Neutrophil (primary cell): ENCODE results near the gene INA.

Experiments
- H3K27ac ChIP-seq: fragments of 200-600 bp; sonication (generic); 2 replicates; pipeline ENCODE4 v1.5.1; 2016; ENCODE audit warnings: mild to moderate bottlenecking, moderate library complexity
- H3K27me3 ChIP-seq: fragments of 200-600 bp; sonication (generic); 2 replicates; pipeline ENCODE4 v1.6.0; 2016; ENCODE audit warnings: mild to moderate bottlenecking
- H3K36me3 ChIP-seq: fragments of 200-600 bp; sonication (generic); 2 replicates; pipeline ENCODE4 v1.5.1; 2017
- H3K4me1 ChIP-seq, 2 experiments: fragments of 200-600 bp in 1 of 2; sonication (generic) in 1 of 2; 1 replicate in 1 of 2; 2 replicates in 1 of 2; pipeline versions ENCODE4 v1.5.1 to v1.6.1; 2013 to 2016; ENCODE audit warnings: low read depth in 1 of 2, low read length in 1 of 2, mild to moderate bottlenecking in 1 of 2, moderate library complexity in 1 of 2; ENCODE audit not compliant: control insufficient read depth in 1 of 2, insufficient read depth in 1 of 2
- H3K4me3 ChIP-seq, 2 experiments: fragments of 200-600 bp in 1 of 2; sonication (generic) in 1 of 2; 1 replicate in 1 of 2; 2 replicates in 1 of 2; pipeline ENCODE4 v1.5.1; 2013 to 2016; ENCODE audit warnings: low read depth in 1 of 2, low read length in 1 of 2, mild to moderate bottlenecking in 1 of 2, moderate library complexity in 1 of 2
- H3K9me3 ChIP-seq: fragments of 200-600 bp; sonication (generic); 2 replicates; pipeline ENCODE4 v1.5.1; 2016
- CTCF ChIP-seq: fragments of 200-600 bp; sonication (generic); IDR thresholded peaks from 2 replicates; pipeline ENCODE4 v1.5.1; 2016; ENCODE audit warnings: antibody characterized with exemption

Gene INA

DNA sequence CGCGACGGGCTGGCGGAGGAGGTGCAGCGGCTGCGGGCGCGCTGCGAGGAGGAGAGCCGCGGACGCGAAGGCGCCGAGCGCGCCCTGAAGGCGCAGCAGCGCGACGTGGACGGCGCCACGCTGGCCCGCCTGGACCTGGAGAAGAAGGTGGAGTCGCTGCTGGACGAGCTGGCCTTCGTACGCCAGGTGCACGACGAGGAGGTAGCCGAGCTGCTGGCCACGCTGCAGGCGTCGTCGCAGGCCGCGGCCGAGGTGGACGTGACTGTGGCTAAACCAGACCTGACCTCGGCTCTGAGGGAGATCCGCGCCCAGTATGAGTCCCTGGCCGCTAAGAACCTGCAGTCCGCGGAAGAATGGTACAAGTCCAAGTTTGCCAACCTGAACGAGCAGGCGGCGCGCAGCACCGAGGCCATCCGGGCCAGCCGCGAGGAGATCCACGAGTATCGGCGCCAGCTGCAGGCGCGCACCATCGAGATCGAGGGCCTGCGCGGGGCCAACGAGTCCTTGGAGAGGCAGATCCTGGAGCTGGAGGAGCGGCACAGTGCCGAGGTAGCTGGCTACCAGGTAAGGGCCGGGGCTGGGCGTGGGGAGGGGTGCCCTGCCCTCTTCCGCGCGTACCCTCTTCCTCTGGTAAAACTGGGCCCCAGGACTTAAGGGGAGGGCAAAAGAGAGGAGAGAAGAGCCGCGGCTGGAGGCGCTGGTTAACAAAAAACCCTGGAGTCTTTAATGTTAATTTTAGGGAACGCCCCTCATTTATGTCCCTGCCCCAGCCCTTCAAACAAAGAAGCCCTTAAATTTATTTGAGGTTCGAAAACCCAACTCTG, 987 bp downstream of the INA start:
- Histone ChIP-seq H3K27ac (no peak overlapping the region), H3K36me3 (no peaks in the 10 kb centered on the region), H3K4me3 (no peak overlapping the region), H3K9me3 (no peaks in the 10 kb centered on the region), H3K4me1 (peaks cover 0 to 12% of the 10 kb centered on the region in 2 experiments), H3K27me3 (peaks cover 98% of the 10 kb centered on the region)
- TF ChIP-seq CTCF = no peak

- Histone ChIP-seq H3K4me1 (peaks cover 0 to 17% of the 10 kb centered on the region in 2 experiments), H3K36me3 (no peaks in the 10 kb centered on the region), H3K27me3 (peaks cover 94% of the 10 kb centered on the region), H3K27ac (no peak overlapping the region), H3K9me3 (no peaks in the 10 kb centered on the region), H3K4me3 (no peak overlapping the region)
- no peak for TF ChIP-seq CTCF
Measured at GRCh38 chr10:103278537-103278823, 1.5 kb downstream of the INA start.

DNA sequence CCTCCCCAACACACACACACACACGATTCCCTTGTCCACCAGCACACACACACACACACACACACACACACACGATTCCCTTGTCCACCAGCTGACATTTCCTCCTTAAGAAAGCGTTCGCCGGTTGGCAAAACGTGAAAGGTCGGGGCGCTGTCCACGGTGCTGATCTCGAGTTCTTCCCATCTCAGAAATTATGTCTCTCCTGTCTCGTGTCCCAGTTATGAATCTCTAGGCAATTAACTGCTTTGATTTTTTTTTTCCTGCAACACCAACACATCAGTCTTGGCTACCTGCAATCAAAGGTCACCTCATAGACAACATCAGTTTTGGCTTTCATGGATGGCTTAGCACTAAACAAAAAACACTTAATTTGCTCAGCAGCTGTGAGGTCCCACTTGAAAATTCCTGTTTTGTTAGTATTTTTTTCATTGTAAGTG, 1.9 kb downstream of the INA start:
- H3K4me1 ChIP-seq = peaks cover 1 to 19% of the 10 kb centered on the region in 2 experiments
- no peak overlapping the region for H3K27ac ChIP-seq
- peaks cover 90% of the 10 kb centered on the region for H3K27me3 ChIP-seq
- no peak for TF ChIP-seq CTCF
- no peak overlapping the region for H3K4me3 ChIP-seq
- H3K9me3 ChIP-seq = no peaks in the 10 kb centered on the region
- no peaks in the 10 kb centered on the region for H3K36me3 ChIP-seq

DNA sequence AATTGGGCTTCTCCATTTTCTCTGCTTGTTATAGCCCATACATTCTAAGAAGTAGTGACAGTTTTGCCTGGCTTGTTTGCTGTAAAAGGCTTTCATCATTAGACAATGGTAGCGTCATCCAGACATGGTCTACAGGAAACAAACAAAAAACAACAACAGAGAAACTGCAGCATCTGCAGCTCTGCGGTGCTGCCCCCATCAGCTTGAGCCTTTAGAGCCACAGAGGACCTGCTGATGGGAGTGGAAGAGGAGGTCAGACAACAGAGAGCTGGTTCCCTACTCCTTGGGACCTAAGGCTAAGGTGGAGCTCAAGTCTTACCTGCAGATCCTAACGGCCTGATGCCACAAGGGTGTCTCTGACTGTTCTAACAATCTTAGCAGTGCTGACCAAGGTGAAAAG, 3.1 kb downstream of the INA start:
- Histone ChIP-seq H3K27me3 (peaks cover 83% of the 10 kb centered on the region), H3K9me3 (no peaks in the 10 kb centered on the region), H3K36me3 (no peaks in the 10 kb centered on the region), H3K4me3 (no peak overlapping the region), H3K27ac (no peak overlapping the region), H3K4me1 (peaks cover 10 to 30% of the 10 kb centered on the region in 2 experiments)
- no peak for TF ChIP-seq CTCF

DNA sequence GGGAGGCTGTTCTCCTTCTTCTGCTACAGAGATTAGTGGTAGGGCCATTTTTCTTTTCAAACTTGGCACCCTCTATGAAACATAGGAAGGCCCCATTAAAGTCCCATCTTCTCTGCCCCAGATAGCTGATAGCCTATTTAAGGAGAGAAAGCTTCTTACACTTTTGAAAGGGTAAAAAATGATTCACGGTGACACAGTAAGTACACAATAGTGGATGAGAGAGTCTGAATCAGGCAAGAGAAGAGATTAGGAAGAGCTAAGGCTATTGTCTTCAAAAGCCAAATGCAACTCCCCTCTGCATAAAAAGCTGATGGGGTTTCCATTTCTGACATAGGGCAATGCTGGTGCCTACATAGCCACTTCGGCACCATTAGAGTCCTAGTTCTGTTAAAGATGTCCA, 3.6 kb downstream of the INA start:
- no peak for TF ChIP-seq CTCF
- Histone ChIP-seq H3K27ac (no peak overlapping the region), H3K9me3 (no peaks in the 10 kb centered on the region), H3K4me3 (no peak overlapping the region), H3K4me1 (peaks cover 10 to 30% of the 10 kb centered on the region in 2 experiments), H3K36me3 (no peaks in the 10 kb centered on the region), H3K27me3 (peaks cover 81% of the 10 kb centered on the region)
